ENCODE data around the gene ADCY4. TPM values are rescaled to one million over a fixed set of nuclear protein-coding genes. Genes with fewer than 3 reads are reported as not detected.
A peak's percentile ranks its signal among the peaks of the same experiment; 100 is the strongest.
"Not testable (repeated sequence)": the region's sequence is repeated elsewhere in the genome, so short reads cannot be mapped to it uniquely, and the experiment has no call there.

The ADCY4 gene
- total and polyA plus RNA-seq, 4 donors = 0.25 to 111 (median 25.9) TPM

DNA sequence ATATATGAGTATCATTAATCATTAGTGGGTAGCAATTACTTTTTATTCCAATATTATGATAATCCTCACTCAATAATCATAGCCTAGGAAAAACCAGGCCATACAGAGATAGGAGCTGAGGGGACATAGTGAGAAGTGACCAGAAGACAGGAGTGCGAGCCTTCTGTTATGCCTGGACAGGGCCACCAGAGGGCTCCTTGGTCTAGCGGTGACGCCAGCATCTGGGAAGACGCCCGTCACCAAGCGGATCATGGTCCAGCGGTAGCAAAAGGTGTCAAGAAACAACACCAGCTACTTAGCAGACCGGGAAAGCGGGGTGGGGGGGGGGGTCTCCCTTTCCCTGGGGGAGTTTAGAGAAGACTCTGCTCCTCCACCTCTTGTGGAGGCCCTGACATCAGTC is 7.0 kb downstream of the ADCY4 start:
- ATAC-seq (ENCODE audit: low FRiP score); intact Hi-C loops (cut with DNase I); H3K27ac ChIP-seq (ENCODE audit: low read depth in 1 of 2, low read length in 2 of 2); H3K36me3 ChIP-seq (ENCODE audit: control insufficient read depth in 1 of 2, insufficient read depth in 2 of 2, low read length in 1 of 2); H3K27me3 ChIP-seq (ENCODE audit: control insufficient read depth in 1 of 2, insufficient read depth in 2 of 2, low read length in 1 of 2); H3K4me1 ChIP-seq (ENCODE audit: control insufficient read depth in 1 of 2, insufficient read depth in 2 of 2, low read length in 2 of 2); H3K4me3 ChIP-seq (ENCODE audit: low read length in 2 of 2); H3K9me3 ChIP-seq (ENCODE audit: control insufficient read depth, low read length): not testable (repeated sequence)
- WGBS, 2 donors = 1% methylated on average over 9 of the region's 9 CpGs
- peak; percentile 77 to 84 for DNase-seq

DNA sequence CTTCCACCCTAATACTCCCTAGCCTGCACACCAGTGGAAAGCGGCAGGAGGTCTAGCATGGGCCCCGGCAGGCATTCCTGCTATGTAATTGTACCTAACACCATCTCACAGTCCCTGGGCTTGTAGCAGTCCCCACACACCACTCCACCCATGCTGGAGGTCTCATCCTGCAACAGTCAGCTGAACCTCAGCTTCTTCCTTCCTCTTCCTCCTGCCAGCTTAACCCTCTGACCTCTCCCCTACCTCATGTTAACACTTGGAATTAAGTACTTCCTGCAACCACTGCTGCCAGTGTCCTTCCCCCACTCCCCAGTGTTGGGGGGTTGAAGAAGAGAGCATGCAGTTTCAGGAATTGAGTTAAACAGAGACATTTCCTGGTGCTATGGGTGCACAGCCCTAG is 7.6 kb downstream of the ADCY4 start:
- intact Hi-C loops (cut with DNase I) = no loop called here
- DNase-seq = peak in 1 of 2 donors; percentile 44
- Histone ChIP-seq H3K27ac (ENCODE audit: low read depth in 1 of 2, low read length in 2 of 2) (no peak overlapping the region), H3K4me3 (ENCODE audit: low read length in 2 of 2) (no peak overlapping the region), H3K36me3 (ENCODE audit: control insufficient read depth in 1 of 2, insufficient read depth in 2 of 2, low read length in 1 of 2) (no peaks in the 10 kb centered on the region), H3K4me1 (ENCODE audit: control insufficient read depth in 1 of 2, insufficient read depth in 2 of 2, low read length in 2 of 2) (no peaks in the 10 kb centered on the region), H3K9me3 (ENCODE audit: control insufficient read depth, low read length) (no peaks in the 10 kb centered on the region), H3K27me3 (ENCODE audit: control insufficient read depth in 1 of 2, insufficient read depth in 2 of 2, low read length in 1 of 2) (no peaks in the 10 kb centered on the region)
- no peak for ATAC-seq (ENCODE audit: low FRiP score)
- WGBS, 2 donors = 86 to 92% methylated on average over 2 of the region's 2 CpGs

DNA sequence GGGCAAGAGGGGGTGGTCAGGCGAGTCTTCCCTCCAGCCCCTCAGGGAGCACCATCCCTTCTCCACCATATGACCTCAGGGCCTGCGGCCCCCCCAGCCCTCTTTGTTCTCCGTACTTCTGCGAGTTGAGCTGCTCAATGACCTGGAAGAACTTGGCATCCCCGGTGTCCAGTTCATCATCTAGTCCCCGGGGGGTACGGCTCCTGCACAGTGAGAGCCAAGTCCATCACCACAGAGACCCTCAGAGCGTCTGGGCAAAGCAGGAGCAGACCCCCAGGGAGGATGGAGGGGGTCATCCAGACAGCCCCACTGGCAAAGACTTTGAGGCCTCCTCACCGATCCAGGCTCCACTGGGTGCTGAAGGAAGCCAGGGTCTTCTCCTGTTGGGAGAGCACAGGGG is 8.9 kb downstream of the ADCY4 start:
- intact Hi-C loops (cut with DNase I) = no loop called here
- H3K4me1 ChIP-seq (ENCODE audit: control insufficient read depth in 1 of 2, insufficient read depth in 2 of 2, low read length in 2 of 2) = no peaks in the 10 kb centered on the region
- H3K36me3 ChIP-seq (ENCODE audit: control insufficient read depth in 1 of 2, insufficient read depth in 2 of 2, low read length in 1 of 2) = no peaks in the 10 kb centered on the region
- 76 to 79% methylated on average over 9 of the region's 9 CpGs for WGBS, 2 donors
- DNase-seq (peak in 1 of 2 donors; percentile 33), ATAC-seq (ENCODE audit: low FRiP score) (no peak)
- H3K9me3 ChIP-seq (ENCODE audit: control insufficient read depth, low read length) = no peaks in the 10 kb centered on the region
- H3K27ac ChIP-seq (ENCODE audit: low read depth in 1 of 2, low read length in 2 of 2) = no peak overlapping the region
- no peak overlapping the region for H3K4me3 ChIP-seq (ENCODE audit: low read length in 2 of 2)
- no peaks in the 10 kb centered on the region for H3K27me3 ChIP-seq (ENCODE audit: control insufficient read depth in 1 of 2, insufficient read depth in 2 of 2, low read length in 1 of 2)

DNA sequence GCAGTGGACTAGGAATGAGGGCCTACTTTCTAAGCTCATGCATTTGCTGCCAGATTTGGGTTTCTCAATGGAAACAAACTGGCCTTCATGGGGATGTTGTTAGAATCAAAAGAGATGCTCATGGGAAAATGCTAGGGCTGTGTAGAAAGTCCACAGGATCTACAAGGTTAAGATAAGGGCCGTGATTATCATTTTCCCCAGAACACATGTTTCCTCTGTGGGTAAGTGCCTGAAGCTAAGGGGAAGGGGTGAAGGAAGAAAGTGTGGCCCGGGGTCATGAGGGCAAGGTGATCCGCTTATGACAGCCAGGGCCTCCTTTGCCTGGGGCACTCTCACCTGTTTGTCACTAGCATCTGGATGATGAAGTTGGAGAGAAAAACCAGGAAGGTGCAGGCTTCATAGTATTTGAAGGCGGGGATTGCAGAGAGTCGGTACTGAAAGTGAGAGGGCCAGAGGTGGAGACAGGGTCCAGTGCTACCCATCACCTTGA is 9.8 kb downstream of the ADCY4 start:
- Histone ChIP-seq H3K27me3 (ENCODE audit: control insufficient read depth in 1 of 2, insufficient read depth in 2 of 2, low read length in 1 of 2) (no peaks in the 10 kb centered on the region), H3K4me3 (ENCODE audit: low read length in 2 of 2) (no peak overlapping the region), H3K27ac (ENCODE audit: low read depth in 1 of 2, low read length in 2 of 2) (no peak overlapping the region), H3K4me1 (ENCODE audit: control insufficient read depth in 1 of 2, insufficient read depth in 2 of 2, low read length in 2 of 2) (no peaks in the 10 kb centered on the region), H3K36me3 (ENCODE audit: control insufficient read depth in 1 of 2, insufficient read depth in 2 of 2, low read length in 1 of 2) (no peaks in the 10 kb centered on the region), H3K9me3 (ENCODE audit: control insufficient read depth, low read length) (no peaks in the 10 kb centered on the region)
- ATAC-seq (ENCODE audit: low FRiP score) (no peak), DNase-seq (peak in 1 of 2 donors; percentile 31)
- intact Hi-C loops (cut with DNase I) = no loop called here
- WGBS, 2 donors = 90 to 96% methylated on average over 5 of the region's 5 CpGs

DNA sequence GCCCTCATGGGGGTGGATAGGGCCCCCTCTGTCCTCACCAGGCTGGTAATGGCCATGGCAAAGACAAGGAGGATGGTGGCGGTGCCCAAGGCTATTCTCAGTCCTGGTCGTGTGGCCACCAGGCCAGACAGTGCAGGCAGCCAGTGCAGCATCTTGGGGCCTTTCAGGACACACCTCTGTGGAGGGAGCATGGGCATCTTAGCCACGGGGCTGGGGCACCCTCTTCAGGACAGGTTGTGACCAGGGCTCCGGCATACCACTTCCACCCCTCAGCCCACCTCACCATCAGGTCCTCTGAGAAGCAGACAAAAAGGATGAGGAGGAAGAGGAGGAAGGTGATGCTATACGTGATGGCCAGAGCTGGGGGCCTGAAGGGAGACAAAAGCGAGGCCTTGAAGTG is 10.8 kb downstream of the ADCY4 start:
- no peaks in the 10 kb centered on the region for H3K36me3 ChIP-seq (ENCODE audit: control insufficient read depth in 1 of 2, insufficient read depth in 2 of 2, low read length in 1 of 2)
- intact Hi-C loops (cut with DNase I) = no loop called here
- no peak overlapping the region for H3K4me3 ChIP-seq (ENCODE audit: low read length in 2 of 2)
- DNase-seq (peak in 1 of 2 donors; percentile 72), ATAC-seq (ENCODE audit: low FRiP score) (no peak)
- no peaks in the 10 kb centered on the region for H3K9me3 ChIP-seq (ENCODE audit: control insufficient read depth, low read length)
- 76 to 78% methylated on average over 6 of the region's 6 CpGs for WGBS, 2 donors
- no peaks in the 10 kb centered on the region for H3K27me3 ChIP-seq (ENCODE audit: control insufficient read depth in 1 of 2, insufficient read depth in 2 of 2, low read length in 1 of 2)
- H3K4me1 ChIP-seq (ENCODE audit: control insufficient read depth in 1 of 2, insufficient read depth in 2 of 2, low read length in 2 of 2) = no peaks in the 10 kb centered on the region
- H3K27ac ChIP-seq (ENCODE audit: low read depth in 1 of 2, low read length in 2 of 2) = no peak overlapping the region

DNA sequence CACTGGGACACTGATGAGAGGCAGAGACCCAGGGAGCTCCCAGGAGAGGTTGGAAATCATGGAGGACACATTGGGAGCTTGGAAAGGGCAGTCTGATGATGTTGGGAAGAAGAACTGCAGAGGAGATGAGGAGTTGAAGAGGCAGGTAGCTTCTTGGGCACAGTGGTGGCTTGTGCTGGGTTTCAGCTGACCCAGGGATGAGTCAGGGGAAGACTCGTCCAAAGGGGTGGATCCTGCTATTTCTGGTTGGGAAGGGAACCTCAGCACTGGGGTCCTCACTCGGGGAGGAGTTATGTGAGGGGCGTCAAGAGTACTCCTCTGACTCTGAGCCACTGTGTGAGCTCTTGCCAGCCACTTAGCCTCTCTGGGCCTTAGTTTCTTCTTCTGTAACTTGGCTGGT is 11.5 kb downstream of the ADCY4 start:
- intact Hi-C loops (cut with DNase I) = no loop called here
- H3K36me3 ChIP-seq (ENCODE audit: control insufficient read depth in 1 of 2, insufficient read depth in 2 of 2, low read length in 1 of 2) = no peaks in the 10 kb centered on the region
- H3K4me1 ChIP-seq (ENCODE audit: control insufficient read depth in 1 of 2, insufficient read depth in 2 of 2, low read length in 2 of 2) = no peaks in the 10 kb centered on the region
- no peaks in the 10 kb centered on the region for H3K27me3 ChIP-seq (ENCODE audit: control insufficient read depth in 1 of 2, insufficient read depth in 2 of 2, low read length in 1 of 2)
- WGBS, 2 donors = 58 to 64% methylated on average over 3 of the region's 3 CpGs
- no peaks in the 10 kb centered on the region for H3K9me3 ChIP-seq (ENCODE audit: control insufficient read depth, low read length)
- DNase-seq (peak in 1 of 2 donors; percentile 13), ATAC-seq (ENCODE audit: low FRiP score) (no peak)
- no peak overlapping the region for H3K4me3 ChIP-seq (ENCODE audit: low read length in 2 of 2)
- no peak overlapping the region for H3K27ac ChIP-seq (ENCODE audit: low read depth in 1 of 2, low read length in 2 of 2)

DNA sequence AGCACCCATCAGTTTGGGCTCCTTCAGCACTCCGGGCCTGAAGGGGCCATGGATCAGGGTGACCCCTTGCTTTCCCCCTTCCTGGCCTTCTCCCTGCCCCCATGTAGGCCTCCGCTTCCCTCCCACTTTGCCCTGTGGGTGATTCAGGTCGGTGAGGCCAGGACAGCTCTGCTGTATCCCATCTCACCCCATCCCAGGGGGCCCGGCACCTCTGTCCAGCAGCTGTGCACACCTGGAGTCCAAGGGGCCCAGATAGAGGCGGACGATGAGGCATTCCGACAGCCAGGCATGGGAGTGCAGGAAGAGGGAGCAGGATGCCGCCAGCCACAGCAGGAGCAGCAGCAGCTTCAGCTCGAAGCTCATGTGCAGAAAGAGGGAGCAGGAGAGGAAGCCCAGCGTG is 12.2 kb downstream of the ADCY4 start:
- H3K36me3 ChIP-seq (ENCODE audit: control insufficient read depth in 1 of 2, insufficient read depth in 2 of 2, low read length in 1 of 2) = no peaks in the 10 kb centered on the region
- intact Hi-C loops (cut with DNase I) = no loop called here
- ATAC-seq (ENCODE audit: low FRiP score) = no peak

DNA sequence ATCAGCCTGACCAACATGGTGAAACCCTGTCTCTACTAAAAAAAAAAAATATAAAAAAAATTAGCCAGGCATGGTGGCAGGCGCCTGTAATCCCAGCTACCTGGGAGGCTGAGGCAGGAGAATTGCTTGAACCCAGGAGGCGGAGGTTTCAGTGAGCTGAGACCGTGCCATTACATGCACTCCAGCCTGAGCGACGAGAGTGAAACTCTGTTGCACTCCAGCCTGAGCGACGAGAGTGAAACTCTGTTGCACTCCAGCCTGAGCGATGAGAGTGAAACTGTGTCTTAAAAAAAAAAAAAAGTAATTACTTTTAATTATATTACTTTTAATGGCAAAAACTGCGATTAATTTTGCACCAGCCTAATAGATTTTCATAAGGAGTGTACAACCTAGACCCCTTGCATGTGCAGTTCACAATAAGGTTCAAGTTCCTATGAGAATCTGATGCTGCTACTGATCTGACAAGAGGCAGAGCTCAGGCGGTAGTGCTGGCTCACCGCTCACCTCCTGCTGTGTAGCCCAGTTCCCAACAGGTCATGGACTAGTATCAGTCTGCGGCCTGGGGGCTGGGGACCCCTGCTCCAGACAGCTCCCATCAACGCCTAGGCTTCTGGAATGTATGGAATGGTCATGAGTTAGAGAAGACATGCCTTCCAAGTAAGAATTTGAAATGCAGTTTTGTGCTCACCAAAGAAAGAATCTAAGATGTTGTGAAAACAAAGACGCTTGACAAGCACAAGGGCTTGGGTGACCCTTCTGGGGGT is 13.5 kb downstream of the ADCY4 start:
- ATAC-seq (ENCODE audit: low FRiP score) (no peak), DNase-seq (peak in 1 of 2 donors; percentile 40)
- H3K4me1 ChIP-seq (ENCODE audit: control insufficient read depth in 1 of 2, insufficient read depth in 2 of 2, low read length in 2 of 2) = no peaks in the 10 kb centered on the region
- 78 to 82% methylated on average over 13 to 14 of the region's 14 CpGs for WGBS, 2 donors
- no peaks in the 10 kb centered on the region for H3K36me3 ChIP-seq (ENCODE audit: control insufficient read depth in 1 of 2, insufficient read depth in 2 of 2, low read length in 1 of 2)
- H3K9me3 ChIP-seq (ENCODE audit: control insufficient read depth, low read length) = no peaks in the 10 kb centered on the region
- H3K27ac ChIP-seq (ENCODE audit: low read depth in 1 of 2, low read length in 2 of 2) = no peak overlapping the region
- H3K27me3 ChIP-seq (ENCODE audit: control insufficient read depth in 1 of 2, insufficient read depth in 2 of 2, low read length in 1 of 2) = no peaks in the 10 kb centered on the region
- H3K4me3 ChIP-seq (ENCODE audit: low read length in 2 of 2) = no peak overlapping the region
- intact Hi-C loops (cut with DNase I) = no loop called here

More for the DNA sequence above, 12.2 kb downstream of the ADCY4 start:
- DNase-seq = peak in 1 of 2 donors; percentile 68
- Histone ChIP-seq H3K9me3 (ENCODE audit: control insufficient read depth, low read length) (no peaks in the 10 kb centered on the region), H3K4me3 (ENCODE audit: low read length in 2 of 2) (no peak overlapping the region), H3K4me1 (ENCODE audit: control insufficient read depth in 1 of 2, insufficient read depth in 2 of 2, low read length in 2 of 2) (no peaks in the 10 kb centered on the region), H3K27me3 (ENCODE audit: control insufficient read depth in 1 of 2, insufficient read depth in 2 of 2, low read length in 1 of 2) (no peaks in the 10 kb centered on the region), H3K27ac (ENCODE audit: low read depth in 1 of 2, low read length in 2 of 2) (no peak overlapping the region)
- WGBS, 2 donors = 83 to 84% methylated on average over 9 to 10 of the region's 10 CpGs
